K562 (cell line): Measurements from ENCODE around the gene SHROOM3. TPM values are rescaled to one million over a fixed set of nuclear protein-coding genes. Genes with fewer than 3 reads are reported as not detected.

Experiments used
- ATAC-seq: fragments of 200-7000 bp; cut with Tn5 transposase; 3 replicates; pipeline ENCODE4 v1.9.1; 2020; ENCODE audit warnings: moderate library complexity
- BruUV-seq: library from RNA; stranded (reverse); fragments of 400-500 nt; replicated peaks from 2 replicates; lab custom pipeline; 2021; lab: Mats Ljungman, UMichigan
- CTCF ChIA-PET: fragments of 300-600 bp; formaldehyde crosslinking; extraction: SDS; loops from one replicate; lab custom pipeline; 2021; ENCODE audit warnings: low intra/inter-chr PET ratio; lab: Yijun Ruan, JAX
- POLR2A ChIA-PET: fragments of 300-600, 350-650 bp; sonication (Branson Sonifier 250); formaldehyde crosslinking; extraction: SDS; loops from one replicate; lab custom pipeline; 2021; ENCODE audit warnings: antibody characterized with exemption, inconsistent platforms; lab: Yijun Ruan, JAX
- DNase-seq, 4 experiments: peaks; one replicate each; pipeline versions ENCODE4 v3.0.0 to v3.0.0-alpha.2; 2011 to 2018; ENCODE audit warnings: low spot score in 3 of 4, mixed read lengths in 3 of 4; ENCODE audit errors: extremely low read depth in 1 of 4
- FAIRE-seq: peaks from 2 replicates; lab custom pipeline; 2011; peaks lifted over from hg19 to GRCh38; lab: Jason Lieb, UNC
- H2AFZ ChIP-seq: 2 replicates; pipeline ENCODE4 v1.6.0; 2011; ENCODE audit warnings: low read depth, low read length, control low read depth, inconsistent platforms
- H3K27ac ChIP-seq: fragments of 200-600 bp; 3 replicates; pipeline ENCODE4 v1.8.0; 2011; ENCODE audit warnings: low read depth, mild to moderate bottlenecking, control low read depth, inconsistent platforms, low read length, moderate library complexity, mixed read lengths; ENCODE audit errors: extremely low read depth
- H3K27me3 ChIP-seq, 2 experiments: fragments of 300-600 bp in 1 of 2; 2 replicates in 1 of 2; 3 replicates in 1 of 2; pipeline versions ENCODE4 v1.6.0 to v1.8.0; 2011; ENCODE audit warnings: inconsistent platforms in 2 of 2, low read length in 2 of 2, mild to moderate bottlenecking in 1 of 2, mixed read lengths in 1 of 2, moderate library complexity in 1 of 2; ENCODE audit not compliant: control insufficient read depth in 2 of 2, insufficient read depth in 2 of 2
- H3K36me3 ChIP-seq: fragments of 300-600 bp; 3 replicates; pipeline ENCODE4 v1.8.0; 2011; ENCODE audit warnings: mild to moderate bottlenecking, low read length, inconsistent platforms; ENCODE audit not compliant: control insufficient read depth, insufficient read depth
- H3K4me1 ChIP-seq, 2 experiments: fragments of 200-600 bp in 1 of 2; replicated peaks in 1 of 2; 2 replicates in 1 of 2; 3 replicates in 1 of 2; pipeline versions ENCODE4 v1.5.1 to v1.8.0; 2011; ENCODE audit warnings: inconsistent platforms in 2 of 2, low read length in 2 of 2, mild to moderate bottlenecking in 1 of 2, mixed read lengths in 1 of 2, moderate library complexity in 1 of 2; ENCODE audit not compliant: control insufficient read depth in 2 of 2, insufficient read depth in 2 of 2
- H3K4me2 ChIP-seq: 2 replicates; pipeline ENCODE4 v1.6.1; 2011; ENCODE audit warnings: low read length, control low read depth, inconsistent platforms, mixed read lengths; ENCODE audit not compliant: insufficient read depth
- H3K4me3 ChIP-seq: fragments of 200-600 bp; sonication (generic), shearing (Covaris generic); 2 replicates; pipeline ENCODE4 v1.5.1; 2016; ENCODE audit warnings: control low read depth, inconsistent platforms
- H3K79me2 ChIP-seq: fragments of 200-600 bp; 3 replicates; pipeline ENCODE4 v1.8.0; 2011; ENCODE audit warnings: low read length, inconsistent platforms; ENCODE audit not compliant: control insufficient read depth, insufficient read depth
- H3K9ac ChIP-seq, 2 experiments: 2 replicates each; pipeline versions ENCODE4 v1.6.0 to v1.6.1; 2011; ENCODE audit warnings: low read depth in 2 of 2, low read length in 2 of 2, control low read depth in 1 of 2, inconsistent platforms in 1 of 2, mild to moderate bottlenecking in 1 of 2, mixed read lengths in 1 of 2; ENCODE audit not compliant: insufficient read depth in 1 of 2
- H3K9me1 ChIP-seq: one replicate; pipeline ENCODE4 v1.6.0; 2011; ENCODE audit warnings: inconsistent platforms, mild to moderate bottlenecking, low read length, moderate library complexity; ENCODE audit not compliant: control insufficient read depth, insufficient read depth
- H3K9me3 ChIP-seq: replicated peaks from 2 replicates; pipeline ENCODE4 v1.5.1; 2011; ENCODE audit warnings: low read depth, low read length, inconsistent platforms; ENCODE audit not compliant: control insufficient read depth, insufficient read depth
- H4K20me1 ChIP-seq: replicated peaks from 2 replicates; pipeline ENCODE4 v1.6.1; 2011; ENCODE audit warnings: low read length, inconsistent platforms, mixed read lengths; ENCODE audit not compliant: control insufficient read depth, insufficient read depth
- C11orf30 ChIP-seq: fragments of 450-650 bp; IDR thresholded peaks from 2 replicates; pipeline ENCODE4 v1.6.1; 2016; ENCODE audit warnings: low read depth, mild to moderate bottlenecking
- CUX1 ChIP-seq: fragments of 200-800 bp; sonication (Bioruptor generic); IDR thresholded peaks from 2 replicates; pipeline ENCODE4 v1.6.1; 2016; ENCODE audit warnings: missing genetic modification characterization, missing compliant biosample characterization
- MAFF ChIP-seq: IDR thresholded peaks from 2 replicates; pipeline ENCODE4 v1.6.1; 2012; ENCODE audit warnings: low read length, improper control_type of control experiment
- MAFG ChIP-seq: fragments of 450-650 bp; conservative IDR thresholded peaks from 2 replicates; pipeline ENCODE4 v1.6.1; 2016; ENCODE audit warnings: missing genetic modification characterization, missing compliant biosample characterization
- MAFK ChIP-seq: IDR thresholded peaks from 2 replicates; pipeline ENCODE4 v1.6.1; 2011; ENCODE audit warnings: low read length, improper control_type of control experiment
- MTA2 ChIP-seq: fragments of 450-650 bp; IDR thresholded peaks from 2 replicates; pipeline ENCODE4 v1.6.1; 2016; ENCODE audit warnings: low read depth
- NELFE ChIP-seq: IDR thresholded peaks from 2 replicates; pipeline ENCODE4 v1.6.1; 2011; ENCODE audit warnings: mild to moderate bottlenecking; ENCODE audit not compliant: insufficient read depth, insufficient read length
- PHTF2 ChIP-seq: fragments of 250-450 bp; sonication (Bioruptor Pico); IDR thresholded peaks from 2 replicates; pipeline ENCODE4 v1.5.0; 2021; ENCODE audit warnings: mild to moderate bottlenecking
- PKNOX1 ChIP-seq: fragments of 450-650 bp; IDR thresholded peaks from 2 replicates; pipeline ENCODE4 v1.6.1; 2016
- TAL1 ChIP-seq: fragments of 450-650 bp; IDR thresholded peaks from 2 replicates; pipeline ENCODE4 v1.6.1; 2016; ENCODE audit warnings: mild to moderate bottlenecking
- TCF15 ChIP-seq: fragments of 250-450 bp; sonication (Bioruptor Pico); IDR thresholded peaks from 2 replicates; pipeline ENCODE4 v1.8.0; 2022; ENCODE audit warnings: moderate library complexity, mild to moderate bottlenecking, inconsistent platforms
- ZFP1 ChIP-seq: fragments of 450-650 bp; formaldehyde crosslinking; IDR thresholded peaks from 2 replicates; pipeline ENCODE4 v1.4.0; 2020; ENCODE audit warnings: mild to moderate bottlenecking, mixed read lengths
- ZNF316 ChIP-seq: fragments of 450-650 bp; IDR thresholded peaks from 2 replicates; pipeline ENCODE4 v1.6.1; 2016
- ZNF384 ChIP-seq: IDR thresholded peaks from 2 replicates; pipeline ENCODE4 v1.6.1; 2012; ENCODE audit warnings: low read depth, low read length, improper control_type of control experiment
- ZNF77 ChIP-seq: fragments of 250-450 bp; sonication (Bioruptor Pico); IDR thresholded peaks from 2 replicates; pipeline ENCODE4 v1.5.0; 2020
- in situ Hi-C: fragments of 300-500 bp; cut with MboI; formaldehyde crosslinking; loops from 4 replicates; pipeline ENCODE4 v1.15.0; 2018; ENCODE audit warnings: inconsistent platforms, mixed read lengths
- intact Hi-C: fragments of 100-400 bp; cut with micrococcal nuclease; formaldehyde crosslinking; loops from 2 replicates; pipeline ENCODE4 v1.14.2; 2022
- polyA plus RNA-seq, 8 experiments: library from polyadenylated mRNA; depleted of rRNA in 4 of 8; stranded (reverse) in 5 of 8; unstranded in 3 of 8; fragments of >200 nt; fragmentation: Nextera tagmentation in 2 of 8; fragmentation: Illumina TruSeq in 1 of 8; extraction: Ambion mirVana in 2 of 8; extraction: Trizol in 1 of 8; gene quantifications; 2 replicates each; pipeline versions ENCODE4 v1.2.1 to v1.2.3, GENCODE V29; 2011 to 2014; ENCODE audit warnings: inconsistent platforms in 1 of 8, missing spikeins in 1 of 8
- total RNA-seq, 7 experiments: library from RNA; depleted of rRNA in 6 of 7; stranded (reverse); fragments of >200 nt in 6 of 7; fragmentation: Illumina TruSeq in 2 of 7; extraction: Trizol in 2 of 7; gene quantifications; 2 replicates each; pipeline versions ENCODE4 v1.2.1 to v1.2.3, GENCODE V29; 2011 to 2021; ENCODE audit warnings: low replicate concordance in 1 of 7

SHROOM3 gene
- total and polyA plus RNA-seq, 9 of the 15 experiments (the other 6 are each of a cell fraction or from before 2014, with no cell fraction given) = 0.01 to 0.07 TPM; not detected in 7

- ChIA-PET CTCF (interaction anchor here (0.6 kb wide), 1 partner anchor 47 kb away, joined by 3 read pairs; no protein-coding TSS in a partner anchor), POLR2A (interaction anchor here (0.6 kb wide), 1 partner anchor 117 kb away, joined by 3 read pairs; no protein-coding TSS in a partner anchor)
- Histone ChIP-seq H3K9me1 (no peaks in the 10 kb centered on the region), H3K4me2 (no peak overlapping the region)
- in situ Hi-C loops = no loop called here
- TF ChIP-seq C11orf30 = peak; percentile 77
- no peak for TF ChIP-seq ZNF384
- TF ChIP-seq NELFE = no peak
- TF ChIP-seq TAL1 = no peak
- peak; percentile 40; the same call in 1 of the 2 replicates for TF ChIP-seq MAFF
- peak; percentile 63 for TF ChIP-seq MAFG
- TF ChIP-seq TCF15 (CRISPR knock-in tag) = no peak
- TF ChIP-seq ZNF316 = peak; percentile 89
- no peak for TF ChIP-seq ZNF77 (CRISPR knock-in tag)
- TF ChIP-seq CUX1 (CRISPR knock-in tag) = no peak
- no peak for TF ChIP-seq PHTF2 (CRISPR knock-in tag)
- TF ChIP-seq PKNOX1 = no peak
- TF ChIP-seq MTA2 = no peak
- TF ChIP-seq ZFP1 (CRISPR knock-in tag) = no peak
- peak; percentile 42; the same call in 1 of the 2 replicates for TF ChIP-seq MAFK
- TF ChIP-seq, all 486 proteins: peak for 5
- Histone ChIP-seq H3K27ac (no peak overlapping the region), H3K36me3 (no peaks in the 10 kb centered on the region), H3K27me3 (peaks cover 0 to under 1% of the 10 kb centered on the region in 2 experiments; a peak in 1 of 5 replicates), H3K9me3 (no peaks in the 10 kb centered on the region), H3K4me1 (no peaks in the 10 kb centered on the region), H2AFZ (no peak overlapping the region), H3K9ac (no peak overlapping the region), H3K4me3 (no peak overlapping the region), H4K20me1 (no peaks in the 10 kb centered on the region), H3K79me2 (no peaks in the 10 kb centered on the region)
- no peak for FAIRE-seq
- no TSS peak for BruUV-seq
- DNase-seq = no peak
- no peak for ATAC-seq
- intact Hi-C loops = no loop called here
Measured at GRCh38 chr4:76792418-76792817, 357.4 kb downstream of the SHROOM3 start.
